ENCODE results near the gene CDK6. TPM values are rescaled to one million over a fixed set of nuclear protein-coding genes. Genes with fewer than 3 reads are reported as not detected.
A peak's percentile ranks its signal among the peaks of the same experiment; 100 is the strongest.

Gene CDK6
- total RNA-seq, 2 experiments from 2014 or later, result 130 to 138 TPM

DNA sequence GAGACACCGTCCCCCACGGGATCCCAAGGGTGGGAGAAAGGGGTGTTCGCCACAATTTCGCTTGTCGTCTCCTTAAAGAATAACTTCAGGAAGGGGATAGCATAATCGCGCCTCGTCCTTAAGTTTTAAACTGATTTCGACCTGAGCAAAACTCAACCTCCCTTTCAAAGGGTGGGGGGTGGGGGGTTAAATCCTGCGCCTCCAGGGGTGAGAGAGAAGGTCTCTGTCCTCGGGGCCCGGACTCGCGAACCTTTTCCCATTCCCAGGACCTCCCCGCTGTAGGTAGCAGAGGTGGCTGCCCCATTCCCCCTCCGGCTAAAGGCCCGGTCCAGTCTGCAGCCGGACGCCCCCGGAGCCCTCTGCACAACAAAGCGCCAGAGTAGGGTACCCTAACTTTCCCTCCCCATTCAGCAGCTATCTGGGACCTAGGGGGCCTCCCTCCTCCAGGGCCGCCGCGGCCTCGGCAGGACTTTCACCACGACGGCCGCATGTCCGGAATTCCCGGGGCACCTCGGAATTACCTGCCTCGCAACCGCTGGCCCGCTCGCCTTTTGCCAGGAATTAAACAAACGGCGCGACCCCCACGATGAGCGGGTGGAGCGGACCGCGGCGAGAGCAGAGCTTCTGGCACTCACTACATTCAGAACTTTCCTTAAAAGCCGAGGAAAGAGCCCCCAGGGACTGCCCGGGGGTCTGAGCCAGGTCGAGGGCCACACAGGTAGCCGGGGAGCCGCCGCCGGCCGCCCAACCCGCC, 1.7 kb downstream of the CDK6 start:
- H3K36me3 Mint-ChIP-seq (ENCODE audit: low read depth), result peaks cover 45% of the 10 kb centered on the region
- no peaks in the 10 kb centered on the region for H3K9me3 Mint-ChIP-seq
- peaks cover 32% of the 10 kb centered on the region for H3K4me1 Mint-ChIP-seq (ENCODE audit: low read depth)
- DNase-seq (no peak), ATAC-seq (no peak)
- peaks cover 4% of the 10 kb centered on the region for H3K27me3 Mint-ChIP-seq
- H3K27ac Mint-ChIP-seq, result peak overlapping the region; percentile 93
- peak overlapping the region; percentile 94 for H3K4me3 Mint-ChIP-seq
- intact Hi-C loops (cut with micrococcal nuclease), result loop anchor here (5.0 kb wide), 2 partner anchors 68 to 203 kb away; no protein-coding TSS in a partner anchor
- TF ChIP-seq, protein P1, sequence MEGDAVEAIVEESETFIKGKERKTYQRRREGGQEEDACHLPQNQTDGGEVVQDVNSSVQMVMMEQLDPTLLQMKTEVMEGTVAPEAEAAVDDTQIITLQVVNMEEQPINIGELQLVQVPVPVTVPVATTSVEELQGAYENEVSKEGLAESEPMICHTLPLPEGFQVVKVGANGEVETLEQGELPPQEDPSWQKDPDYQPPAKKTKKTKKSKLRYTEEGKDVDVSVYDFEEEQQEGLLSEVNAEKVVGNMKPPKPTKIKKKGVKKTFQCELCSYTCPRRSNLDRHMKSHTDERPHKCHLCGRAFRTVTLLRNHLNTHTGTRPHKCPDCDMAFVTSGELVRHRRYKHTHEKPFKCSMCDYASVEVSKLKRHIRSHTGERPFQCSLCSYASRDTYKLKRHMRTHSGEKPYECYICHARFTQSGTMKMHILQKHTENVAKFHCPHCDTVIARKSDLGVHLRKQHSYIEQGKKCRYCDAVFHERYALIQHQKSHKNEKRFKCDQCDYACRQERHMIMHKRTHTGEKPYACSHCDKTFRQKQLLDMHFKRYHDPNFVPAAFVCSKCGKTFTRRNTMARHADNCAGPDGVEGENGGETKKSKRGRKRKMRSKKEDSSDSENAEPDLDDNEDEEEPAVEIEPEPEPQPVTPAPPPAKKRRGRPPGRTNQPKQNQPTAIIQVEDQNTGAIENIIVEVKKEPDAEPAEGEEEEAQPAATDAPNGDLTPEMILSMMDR (IDR thresholded peaks at IDR 0.05), result no peak
- POLR2A ChIA-PET, result interaction anchor here (0.6 to 4.4 kb wide), 12 partner anchors 12 to 214 kb away, joined by 3 to 52 read pairs (median 4); no protein-coding TSS in a partner anchor
- CTCF ChIA-PET, result interaction anchor here (1.0 to 6.3 kb wide), 2 partner anchors 203 to 212 kb away, joined by 3 to 65 read pairs; no protein-coding TSS in a partner anchor

DNA sequence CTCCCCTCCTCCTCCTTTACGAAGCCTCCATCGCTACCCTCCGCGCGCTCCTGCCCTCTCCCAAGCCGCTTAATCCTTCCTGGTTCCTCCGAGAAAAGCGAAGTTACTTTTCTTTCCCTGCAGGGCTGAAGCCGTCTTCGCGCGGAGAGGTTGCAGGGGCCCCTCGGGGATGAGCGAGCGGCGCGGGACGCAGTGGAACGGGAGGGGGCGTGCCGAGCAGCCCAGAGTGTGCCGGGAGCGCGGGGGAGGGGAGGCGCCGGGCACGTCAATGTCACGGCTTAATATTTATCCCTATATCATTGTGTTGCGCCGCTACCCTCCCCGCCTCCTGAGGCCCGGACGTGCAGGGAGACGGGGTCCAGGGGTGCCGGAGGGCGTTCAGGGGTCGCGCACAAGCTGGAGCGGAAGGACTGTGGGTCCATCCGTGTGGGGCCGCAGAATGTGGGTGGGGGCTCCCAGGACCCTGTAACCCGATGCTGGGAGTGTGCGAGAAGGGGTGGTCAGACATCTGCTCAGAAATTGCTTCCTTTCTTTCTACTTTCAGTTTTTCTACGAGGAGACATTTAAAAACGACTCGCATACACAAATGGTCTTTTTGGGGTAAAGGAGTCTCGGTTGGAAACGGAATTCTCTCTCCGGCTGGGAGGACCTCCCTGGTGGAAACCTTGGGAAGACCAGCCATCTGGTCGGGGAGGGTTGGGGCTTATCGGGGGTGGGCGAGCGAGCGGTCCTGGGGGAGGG, 2.4 kb downstream of the CDK6 start:
- H3K4me1 Mint-ChIP-seq (ENCODE audit: low read depth), result peaks cover 40% of the 10 kb centered on the region
- ATAC-seq (peak; percentile 64), DNase-seq (peak; percentile 92)
- H3K27me3 Mint-ChIP-seq, result peaks cover 4% of the 10 kb centered on the region
- H3K4me3 Mint-ChIP-seq, result peak overlapping the region; percentile 94
- TF ChIP-seq, protein P1 (IDR thresholded peaks at IDR 0.05), result no peak
- POLR2A ChIA-PET, result interaction anchor here (0.6 to 4.4 kb wide), 20 partner anchors 11 to 213 kb away, joined by 3 to 52 read pairs (median 4); no protein-coding TSS in a partner anchor
- peaks cover 48% of the 10 kb centered on the region for H3K36me3 Mint-ChIP-seq (ENCODE audit: low read depth)
- intact Hi-C loops (cut with micrococcal nuclease), result loop anchor here (2.0 to 5.0 kb wide), 4 partner anchors 21 to 209 kb away; no protein-coding TSS in a partner anchor
- CTCF ChIA-PET, result interaction anchor here (0.8 to 6.3 kb wide), 30 partner anchors 11 to 219 kb away, joined by 3 to 65 read pairs (median 4); no protein-coding TSS in a partner anchor
- H3K9me3 Mint-ChIP-seq, result no peaks in the 10 kb centered on the region
- H3K27ac Mint-ChIP-seq, result peak overlapping the region; percentile 93

GRCh38 chr7:92833024-92833765, 3.2 kb downstream of the CDK6 start:
- CTCF ChIA-PET, result interaction anchor here (0.6 to 6.3 kb wide), 50 partner anchors 10 to 304 kb away, joined by 3 to 65 read pairs (median 4); partner anchors contain the start of genes PEX1 and RBM48
- H3K36me3 Mint-ChIP-seq (ENCODE audit: low read depth), result peaks cover 49% of the 10 kb centered on the region
- POLR2A ChIA-PET, result interaction anchor here (0.6 to 4.4 kb wide), 25 partner anchors 9 to 219 kb away, joined by 3 to 52 read pairs (median 5); no protein-coding TSS in a partner anchor
- intact Hi-C loops (cut with micrococcal nuclease), result loop anchor here (2.0 to 5.0 kb wide), 4 partner anchors 20 to 208 kb away; no protein-coding TSS in a partner anchor
- DNase-seq, result peak; percentile 94
- H3K27ac Mint-ChIP-seq, result peak overlapping the region; percentile 93
- no peaks in the 10 kb centered on the region for H3K9me3 Mint-ChIP-seq
- peaks cover 2% of the 10 kb centered on the region for H3K27me3 Mint-ChIP-seq
- H3K4me3 Mint-ChIP-seq, result peak overlapping the region; percentile 94
- H3K4me1 Mint-ChIP-seq (ENCODE audit: low read depth), result peaks cover 43% of the 10 kb centered on the region
- TF ChIP-seq, protein P1 (IDR thresholded peaks at IDR 0.05), result peak; percentile 82
- ATAC-seq, result peak; percentile 63

- POLR2A ChIA-PET, result interaction anchor here (0.6 to 4.4 kb wide), 26 partner anchors 9 to 302 kb away, joined by 3 to 52 read pairs (median 5); no protein-coding TSS in a partner anchor
- ATAC-seq (peak; percentile 0), DNase-seq (no peak)
- Mint-ChIP-seq H3K4me3 (peak overlapping the region; percentile 94), H3K36me3 (ENCODE audit: low read depth) (peaks cover 51% of the 10 kb centered on the region), H3K4me1 (ENCODE audit: low read depth) (peaks cover 45% of the 10 kb centered on the region), H3K27ac (peak overlapping the region; percentile 89), H3K27me3 (peaks cover 2% of the 10 kb centered on the region), H3K9me3 (no peaks in the 10 kb centered on the region)
- intact Hi-C loops (cut with micrococcal nuclease), result loop anchor here (1.0 to 5.0 kb wide), 5 partner anchors 20 to 208 kb away; no protein-coding TSS in a partner anchor
- CTCF ChIA-PET, result interaction anchor here (0.6 to 6.3 kb wide), 48 partner anchors 9 to 304 kb away, joined by 3 to 65 read pairs (median 4); partner anchors contain the start of genes PEX1 and RBM48
- TF ChIP-seq, protein P1 (IDR thresholded peaks at IDR 0.05), result no peak
Measured at GRCh38 chr7:92832534-92833023, 3.8 kb downstream of the CDK6 start.

Measured in activated CD8-positive, alpha-beta T cell treated with anti-CD3 and anti-CD28 coated beads for 36 hours (primary cell).